ENCODE results near the gene CREBBP. TPM values are rescaled to one million over a fixed set of nuclear protein-coding genes. Genes with fewer than 3 reads are reported as not detected.

Gene CREBBP
- total and polyA plus RNA-seq, 9 of the 15 experiments (the other 6 are each of a cell fraction or from before 2014, with no cell fraction given) = 0.70 to 24.8 (median 5.6) TPM

GRCh38 chr16:3771513-3771912 is 109.0 kb downstream of the CREBBP start:
- TF ChIP-seq MED1 (CRISPR knock-in tag; IDR thresholded peaks at IDR 0.05; ENCODE audit: borderline replicate concordance) (no peak), ZNF512 (tag; IDR thresholded peaks at IDR 0.05) (no peak), MAFG (tag; conservative IDR thresholded peaks at IDR 0.05) (no peak), ZNF431 (CRISPR knock-in tag; IDR thresholded peaks at IDR 0.05) (no peak), BACH1 (tag; IDR thresholded peaks at IDR 0.05) (no peak), RBM25 (IDR thresholded peaks at IDR 0.05; ENCODE audit: low read depth, low read length, severe bottlenecking) (no peak), ZNF239 (CRISPR knock-in tag; IDR thresholded peaks at IDR 0.05) (no peak), TSC22D4 (tag; IDR thresholded peaks at IDR 0.05) (no peak), XRCC4 (IDR thresholded peaks at IDR 0.05; ENCODE audit: extremely low read depth, insufficient read depth, insufficient read length) (no peak), DDX20 (tag; IDR thresholded peaks at IDR 0.05; ENCODE audit: low read depth) (no peak), ELK3 (CRISPR knock-in tag; IDR thresholded peaks at IDR 0.05) (no peak), FOXJ3 (CRISPR knock-in tag; IDR thresholded peaks at IDR 0.05) (no peak), KAT2B (IDR thresholded peaks at IDR 0.05; ENCODE audit: low read depth, low read length) (no peak)
- ATAC-seq (no peak), DNase-seq (ENCODE audit: extremely low read depth in 1 of 4, low spot score in 3 of 4) (no peak), FAIRE-seq (no peak)
- Histone ChIP-seq H3K4me3 (no peak overlapping the region), H2AFZ (ENCODE audit: low read depth, low read length) (no peak overlapping the region), H3K4me1 (replicated peaks in 1 of 2; ENCODE audit: control insufficient read depth in 2 of 2, insufficient read depth in 2 of 2, low read length in 2 of 2) (peaks cover 0 to 4% of the 10 kb centered on the region in 2 experiments; a peak in 1 of 5 replicates), H3K9me1 (ENCODE audit: control insufficient read depth, insufficient read depth, low read length) (no peaks in the 10 kb centered on the region), H3K79me2 (ENCODE audit: control insufficient read depth, insufficient read depth, low read length) (no peaks in the 10 kb centered on the region), H4K20me1 (replicated peaks; ENCODE audit: control insufficient read depth, insufficient read depth, low read length) (no peaks in the 10 kb centered on the region; the same call in 1 of the 2 replicates), H3K27me3 (ENCODE audit: control insufficient read depth in 2 of 2, insufficient read depth in 2 of 2, low read length in 2 of 2) (no peaks in the 10 kb centered on the region), H3K27ac (ENCODE audit: extremely low read depth, low read depth, low read length) (no peak overlapping the region), H3K9me3 (replicated peaks; ENCODE audit: control insufficient read depth, insufficient read depth, low read depth, low read length) (no peaks in the 10 kb centered on the region), H3K36me3 (ENCODE audit: control insufficient read depth, insufficient read depth, low read length) (peaks cover 77% of the 10 kb centered on the region; the same call in 2 of the 3 replicates), H3K9ac (ENCODE audit: insufficient read depth in 1 of 2, low read depth in 2 of 2, low read length in 2 of 2) (no peak overlapping the region), H3K4me2 (ENCODE audit: insufficient read depth, low read length) (no peak overlapping the region)
- intact Hi-C loops (cut with micrococcal nuclease) = no loop called here
- ChIA-PET CTCF (ENCODE audit: low intra/inter-chr PET ratio) (no interaction called here), POLR2A (interaction anchor here (2.4 kb wide), 1 partner anchor 10 kb away, joined by 10 read pairs; no protein-coding TSS in a partner anchor)
- no TSS peak for BruUV-seq (replicated peaks)
- WGBS (ENCODE audit: insufficient coverage, low coverage, missing lambda C conversion rate) = 91% methylated on average over 4 of the region's 5 CpGs
- in situ Hi-C loops (cut with MboI) = no loop called here

All from K562 (cell line).